RKO (cell line): ENCODE measurements around the gene TNIK.
A peak's percentile ranks its signal among the peaks of the same experiment; 100 is the strongest.
"Not testable (repeated sequence)": the region's sequence is repeated elsewhere in the genome, so short reads cannot be mapped to it uniquely, and the experiment has no call there.

Experiments
- DNase-seq: peaks from one replicate; pipeline ENCODE4 v3.0.0-alpha.2; 2016; ENCODE audit warnings: low spot score

The TNIK gene

GRCh38 chr3:171383206-171384018, 76.8 kb downstream of the TNIK start:
- no peak for DNase-seq

- not testable (repeated sequence) for DNase-seq
These were observed 77.9 kb downstream of the TNIK start for GRCh38 chr3:171382347-171382746.

GRCh38 chr3:171380711-171381425, 79.3 kb downstream of the TNIK start:
- DNase-seq, result no peak

GRCh38 chr3:171379961-171380483, 80.2 kb downstream of the TNIK start:
- DNase-seq, result no peak

DNA sequence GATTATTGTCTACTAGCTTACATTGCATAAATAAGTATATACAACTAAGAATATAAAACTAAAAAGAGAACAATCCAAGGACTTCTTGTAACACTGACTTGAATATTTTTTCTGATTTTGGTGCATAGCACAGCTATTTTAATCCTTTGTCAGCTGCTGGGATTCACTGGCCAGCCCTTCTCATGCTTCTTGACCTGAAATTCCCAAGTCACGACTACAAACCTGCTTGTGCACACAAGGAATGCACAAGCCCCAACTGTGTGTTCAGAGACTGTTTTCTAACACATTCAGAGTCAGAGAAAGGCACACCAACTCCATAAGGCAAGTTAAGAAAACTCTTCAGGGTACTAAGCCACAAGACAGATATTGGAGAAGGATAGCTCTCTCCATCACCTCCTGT, 80.9 kb downstream of the TNIK start:
- DNase-seq, result no peak

GRCh38 chr3:171378586-171378985, 81.6 kb downstream of the TNIK start:
- DNase-seq, result no peak

DNA sequence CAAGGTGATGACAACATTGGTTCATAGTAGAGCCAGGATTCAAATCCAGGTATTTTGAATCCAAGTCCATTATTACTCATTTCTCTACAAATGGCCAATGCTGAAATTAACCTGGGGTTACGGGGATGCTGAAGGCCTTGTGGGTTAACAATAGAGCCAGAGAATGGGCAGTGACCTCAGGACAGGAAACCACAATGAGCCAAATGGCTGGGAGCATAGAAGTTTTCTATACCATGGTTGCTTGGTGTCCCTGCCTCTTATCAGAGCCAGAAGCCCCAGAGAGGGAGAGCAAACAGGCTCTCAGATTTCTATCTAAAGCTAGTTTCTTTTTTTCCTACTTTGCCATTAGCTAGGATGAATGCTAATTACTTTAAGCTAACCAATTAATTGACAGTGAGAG, 82.3 kb downstream of the TNIK start:
- no peak for DNase-seq

DNA sequence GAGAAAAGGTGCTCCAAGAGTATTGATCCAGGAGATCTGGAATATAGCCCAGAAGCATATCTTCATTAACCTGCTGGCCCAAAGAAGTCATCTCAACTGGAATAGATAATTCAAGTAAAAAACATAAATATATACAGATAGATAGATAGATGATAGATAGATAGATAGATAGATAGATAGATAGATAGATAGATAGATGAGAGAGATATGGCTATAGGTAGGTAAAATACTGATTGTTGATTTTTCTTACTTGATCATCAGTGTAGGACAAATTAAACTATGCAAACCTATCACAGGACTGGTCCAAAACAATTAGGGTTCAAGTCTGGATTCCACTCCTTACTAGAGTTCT, 83.6 kb downstream of the TNIK start:
- DNase-seq, result no peak

DNA sequence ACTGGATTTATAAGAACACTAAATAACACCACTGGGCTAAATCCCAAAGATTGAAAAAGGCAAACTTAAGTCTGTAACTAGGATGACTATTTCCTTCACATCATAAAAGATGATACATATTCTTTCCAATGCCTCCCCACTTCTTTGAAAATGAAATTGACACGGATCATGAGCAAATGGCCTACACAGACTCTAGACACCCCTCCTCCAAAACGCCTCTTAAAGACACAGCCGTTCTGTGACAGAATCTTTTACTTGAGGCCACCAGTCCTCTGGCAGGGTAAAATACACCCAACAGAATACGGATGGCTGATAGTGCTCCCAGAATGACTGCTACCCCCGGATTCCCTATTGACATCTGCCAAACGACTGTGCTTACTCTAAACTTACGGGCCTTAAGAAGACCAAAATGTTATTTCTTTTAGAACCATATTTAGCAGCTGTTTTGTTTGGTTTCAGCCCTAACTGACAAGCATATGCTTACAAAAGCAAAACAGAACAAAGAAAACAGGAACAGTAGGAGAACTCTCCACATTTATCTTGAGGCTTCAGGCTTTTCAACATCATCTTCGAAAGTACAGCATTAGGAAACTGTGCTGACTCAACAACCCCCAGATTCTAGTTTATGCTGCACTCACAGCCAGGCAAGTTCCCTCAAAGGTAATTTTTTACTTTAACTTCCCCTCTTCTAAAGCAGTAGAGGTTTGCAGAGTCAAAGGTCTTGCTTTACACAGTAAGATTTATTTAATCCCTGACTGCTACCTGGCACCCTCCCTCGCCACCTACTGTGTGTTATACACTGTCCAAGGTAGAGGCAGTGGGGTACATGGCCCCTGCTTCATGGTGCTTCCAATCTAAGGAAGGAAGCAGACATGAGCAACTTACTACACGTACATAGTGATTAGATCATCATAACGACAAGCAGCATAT, 84.3 kb downstream of the TNIK start:
- DNase-seq, result no peak

- peak; percentile 90 for DNase-seq
These were observed 85.4 kb downstream of the TNIK start for GRCh38 chr3:171374661-171375285.

GRCh38 chr3:171374260-171374659, 85.9 kb downstream of the TNIK start:
- DNase-seq, result no peak

DNA sequence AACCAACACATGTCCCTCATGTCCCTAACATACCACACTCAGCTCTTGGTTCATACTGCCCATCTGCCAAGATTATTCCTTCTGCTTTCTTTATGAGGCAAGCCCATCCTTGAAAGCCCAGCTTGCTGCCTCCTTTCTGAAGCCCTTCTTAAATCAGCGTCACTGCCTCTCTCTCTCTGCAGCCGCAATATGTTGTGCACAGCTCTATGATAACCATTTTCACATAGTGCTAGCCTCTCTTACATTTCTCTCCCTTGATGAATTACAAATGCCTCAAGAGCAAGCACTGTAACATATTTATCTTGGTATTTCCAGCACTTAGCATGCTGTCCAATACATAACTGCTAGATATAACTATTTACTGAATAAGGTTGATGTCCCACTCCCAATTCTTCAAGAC, 86.5 kb downstream of the TNIK start:
- no peak for DNase-seq

DNA sequence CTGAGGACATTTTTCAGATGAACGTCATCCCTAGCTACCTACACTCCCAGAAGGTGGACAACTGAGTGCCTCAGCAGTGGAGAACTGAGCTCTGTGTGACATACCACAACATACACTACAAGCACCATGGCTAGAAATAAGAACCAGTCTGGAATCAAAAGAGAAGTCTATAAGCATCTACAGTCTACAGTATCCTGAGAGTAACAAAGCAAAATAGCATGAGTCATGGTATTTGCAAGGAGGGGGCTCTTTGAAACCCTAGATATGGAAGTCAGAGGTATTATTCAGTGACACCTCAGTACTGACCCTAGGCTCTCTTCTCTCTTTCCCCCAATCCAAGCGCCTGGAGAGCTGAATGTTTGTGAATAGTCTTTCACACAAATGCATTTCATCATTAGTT, 87.5 kb downstream of the TNIK start:
- no peak for DNase-seq

GRCh38 chr3:171371354-171371753, 88.9 kb downstream of the TNIK start:
- DNase-seq, result no peak

DNA sequence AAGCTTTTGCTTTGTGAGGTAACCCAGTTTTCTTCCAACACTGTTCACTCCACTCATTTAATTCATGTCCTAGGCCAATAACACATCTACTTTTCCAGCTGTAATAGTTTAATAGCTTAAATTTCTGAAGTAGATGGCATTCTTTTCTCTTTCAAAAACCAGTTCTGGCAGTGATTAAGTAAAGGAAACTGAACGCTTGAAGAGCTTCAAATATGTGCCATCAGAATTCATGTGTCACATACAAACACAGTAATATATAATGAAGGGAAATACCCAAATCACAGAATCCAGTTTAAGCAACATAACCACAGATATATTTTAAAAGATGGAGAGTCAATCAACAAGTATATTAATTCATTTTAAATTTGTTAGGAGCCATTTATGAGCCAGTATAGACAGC, 91.0 kb downstream of the TNIK start:
- no peak for DNase-seq

DNA sequence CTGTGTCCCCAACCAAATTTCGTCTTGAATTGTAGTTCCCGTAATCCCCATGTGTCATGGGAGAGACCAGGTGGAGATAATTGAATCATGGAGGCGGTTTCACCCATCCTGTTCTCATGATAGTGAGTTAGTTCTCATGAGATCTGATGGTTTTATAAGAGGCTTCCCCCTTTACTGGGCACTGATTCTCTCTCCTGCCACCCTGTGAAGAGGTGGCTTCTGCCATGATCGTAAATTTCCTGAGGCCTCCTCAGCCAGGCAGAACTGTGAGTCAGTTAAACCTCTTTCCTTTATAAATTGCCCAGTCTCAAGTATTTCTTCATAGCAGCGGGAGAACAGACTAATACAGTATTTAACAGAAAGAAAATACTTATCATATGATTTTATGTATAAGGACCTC, 93.5 kb downstream of the TNIK start:
- not testable (repeated sequence) for DNase-seq

GRCh38 chr3:171366043-171366442, 94.2 kb downstream of the TNIK start:
- no peak for DNase-seq

GRCh38 chr3:171365489-171365888, 94.7 kb downstream of the TNIK start:
- DNase-seq, result no peak

DNA sequence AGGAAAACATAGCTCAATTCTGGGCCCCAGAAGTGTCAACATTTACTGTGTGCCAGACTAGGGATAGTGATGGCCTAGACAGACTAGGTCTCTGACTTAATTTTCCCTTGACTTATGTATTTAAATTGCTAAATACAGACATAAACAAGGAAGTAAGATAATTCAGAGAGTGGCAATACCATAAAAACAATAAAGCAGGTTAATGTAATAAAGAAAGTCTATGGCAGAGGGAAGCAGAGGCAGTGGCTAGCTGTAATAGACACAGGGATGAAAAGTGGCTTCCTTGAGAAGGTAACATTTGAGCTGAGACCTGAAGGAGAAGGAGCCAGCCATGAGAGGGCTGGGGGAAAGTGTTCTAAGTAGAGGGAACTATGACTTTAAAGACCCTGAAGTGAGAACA, 95.7 kb downstream of the TNIK start:
- no peak for DNase-seq

GRCh38 chr3:171363202-171363601, 97.0 kb downstream of the TNIK start:
- no peak for DNase-seq

DNA sequence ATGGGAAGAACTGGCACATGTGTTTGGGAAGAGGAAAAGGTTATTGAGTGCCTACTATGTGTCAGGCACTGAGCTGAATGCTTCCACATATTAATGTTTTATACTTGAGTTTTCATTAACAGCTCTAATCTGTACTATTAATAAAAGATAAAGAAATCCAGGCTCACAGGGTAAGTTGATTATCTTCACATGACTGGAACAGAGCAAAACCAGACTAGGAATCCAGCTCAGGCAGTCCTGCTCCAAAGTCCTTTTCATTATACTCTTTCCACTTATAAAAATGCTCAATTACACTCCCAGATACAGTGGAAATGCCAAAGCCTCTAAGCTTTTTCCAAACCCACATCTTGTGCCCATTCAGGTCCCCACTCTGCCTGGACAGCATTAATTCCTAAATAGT, 97.6 kb downstream of the TNIK start:
- no peak for DNase-seq

GRCh38 chr3:171358881-171359198, 101.4 kb downstream of the TNIK start:
- no peak for DNase-seq
